NCI-H1417 treated with DMSO at 0.1 percent for 48 hours (cell line): ENCODE data around the gene MT4.

Source experiments
- DNase-seq: peaks from one replicate; lab custom pipeline; 2025; lab: John Stamatoyannopoulos, UW

Gene MT4

DNA sequence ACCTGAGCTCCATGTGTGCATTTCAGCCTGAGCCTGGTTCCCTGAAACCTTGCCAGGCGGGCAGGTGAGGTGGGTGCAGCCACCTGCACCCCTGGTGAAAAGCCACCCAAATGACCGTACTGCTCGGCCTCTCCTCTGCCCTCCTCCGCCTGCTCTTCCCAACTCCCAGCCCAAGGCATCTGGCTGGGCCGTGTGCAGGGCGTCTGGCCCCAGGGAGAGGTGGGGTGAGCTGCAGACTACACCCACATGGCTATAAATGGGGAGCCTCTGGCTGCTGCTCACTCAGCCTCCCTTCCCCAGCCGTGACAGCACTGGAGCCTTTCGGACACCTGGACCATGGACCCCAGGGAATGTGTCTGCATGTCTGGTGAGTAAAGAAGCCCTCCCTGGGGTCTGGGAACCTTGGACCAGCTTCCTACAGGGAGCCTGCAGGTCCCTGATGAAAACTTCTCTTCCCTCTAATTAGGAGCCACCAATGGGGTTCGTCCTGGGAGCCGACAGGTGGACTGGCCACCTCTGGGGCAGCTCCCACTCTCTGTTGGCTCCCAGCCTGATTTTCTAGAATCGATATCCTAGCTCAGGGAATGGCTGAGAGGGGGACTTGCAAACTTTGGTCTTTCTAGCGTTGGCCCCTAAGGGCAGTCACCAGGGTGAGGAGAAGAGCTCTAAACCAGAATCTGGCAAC, at the start of gene MT4:
MT4 (plus strand) TSS at position 281 of the 685 bp plus-strand sequence; CDS start at position 337, 56 bp downstream.
- DNase-seq, result no peak

DNA sequence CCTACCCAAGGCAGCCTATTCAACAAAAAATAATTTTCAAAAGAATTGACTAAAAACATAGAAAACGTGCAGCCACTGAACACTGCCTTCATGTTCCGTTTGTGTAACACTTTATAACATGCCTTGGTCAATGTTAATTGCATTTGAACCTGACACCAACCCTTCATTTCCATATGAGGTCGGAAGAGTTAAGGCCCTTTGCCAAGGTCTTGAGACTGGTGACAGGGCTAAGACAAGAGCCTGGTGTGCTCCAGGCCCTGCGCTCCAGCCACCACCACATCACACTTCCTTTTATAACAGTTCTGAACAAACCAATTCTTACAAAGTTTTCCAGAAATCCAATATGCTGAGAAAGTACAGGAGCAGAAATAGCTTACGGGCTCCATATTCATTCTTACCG, 49.2 kb upstream of the MT4 start:
- no peak for DNase-seq

DNA sequence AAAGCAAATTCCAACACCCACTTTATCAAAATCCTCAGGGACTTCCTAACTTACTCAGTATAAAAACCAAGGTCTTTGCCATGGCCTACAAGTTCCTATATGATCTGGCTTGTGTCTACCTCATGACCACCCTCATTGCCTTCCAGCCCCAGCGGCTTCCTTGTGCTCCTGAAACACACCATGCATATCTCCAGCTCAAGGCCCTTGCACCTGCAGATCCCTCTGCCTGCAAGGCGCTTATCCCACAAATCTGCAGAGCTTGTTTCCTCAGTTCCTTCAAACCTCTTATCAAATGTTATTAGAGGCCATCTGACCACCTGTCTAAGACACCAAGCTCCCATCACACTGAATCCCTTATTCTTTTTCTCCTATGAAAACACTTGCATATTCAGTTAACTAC, 47.7 kb upstream of the MT4 start:
- no peak for DNase-seq

DNA sequence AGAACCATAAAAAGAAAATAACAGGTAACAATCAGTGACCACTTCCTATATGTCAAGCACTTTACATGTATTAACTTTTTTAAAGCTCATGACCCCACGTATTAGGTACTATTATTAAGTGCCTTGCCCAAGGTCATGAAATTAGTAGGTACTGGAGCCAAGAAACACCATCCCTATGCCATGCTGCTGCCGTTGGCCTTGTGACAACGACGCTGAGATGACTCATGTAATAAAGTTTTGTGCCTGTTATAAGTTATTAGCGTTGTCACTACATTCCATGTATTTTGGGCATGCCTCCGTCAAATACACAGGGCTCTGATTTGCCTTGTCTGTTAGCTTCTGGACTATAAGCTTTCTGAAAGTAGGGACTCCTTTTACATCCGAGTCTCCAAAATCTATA, 46.4 kb upstream of the MT4 start:
- DNase-seq, result no peak

DNA sequence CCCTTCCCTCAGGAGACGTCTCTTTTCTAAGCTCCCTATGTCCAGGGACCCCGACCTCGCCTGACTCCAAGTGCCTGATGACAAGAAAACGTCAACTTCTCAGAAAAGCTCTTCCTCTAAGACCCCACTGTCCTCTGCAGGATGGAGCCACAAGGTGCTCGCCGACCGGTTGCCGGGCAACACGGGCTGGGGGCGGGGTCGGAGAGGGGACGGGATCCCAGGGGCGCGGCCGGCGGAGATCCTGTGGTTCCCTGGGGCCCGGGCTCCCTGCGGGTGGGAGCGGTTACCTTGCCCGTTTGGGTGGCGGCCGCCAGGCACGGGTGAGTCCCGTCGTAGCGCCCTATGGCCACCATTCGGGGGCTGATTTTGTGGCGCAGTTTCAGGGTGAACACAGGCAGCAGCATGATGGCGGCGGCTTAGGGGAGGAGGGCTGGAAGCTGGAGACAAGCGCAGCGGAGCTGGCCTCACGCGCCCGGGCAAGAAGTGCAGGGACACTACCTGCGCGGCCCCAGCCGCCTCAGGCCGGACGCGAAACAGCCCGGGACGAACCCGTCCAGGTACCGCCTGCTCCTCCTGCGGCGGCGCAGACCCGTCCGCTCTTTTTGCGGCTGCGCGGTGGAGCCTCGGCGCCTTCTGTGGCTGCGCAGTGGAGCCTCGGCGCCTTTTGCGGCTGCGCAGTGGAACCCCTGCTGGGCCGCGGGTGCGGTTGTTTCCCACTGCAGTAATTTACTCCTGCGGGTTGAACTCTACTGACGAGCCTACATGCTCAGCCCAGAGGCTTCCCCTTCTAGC, 45.2 kb upstream of the MT4 start, which contains the start of gene BBS2:
BBS2 (minus strand) TSS at position 566 of the 792 bp plus-strand sequence; CDS start at position 404, 162 bp downstream.
- peak; percentile 25 for DNase-seq

DNA sequence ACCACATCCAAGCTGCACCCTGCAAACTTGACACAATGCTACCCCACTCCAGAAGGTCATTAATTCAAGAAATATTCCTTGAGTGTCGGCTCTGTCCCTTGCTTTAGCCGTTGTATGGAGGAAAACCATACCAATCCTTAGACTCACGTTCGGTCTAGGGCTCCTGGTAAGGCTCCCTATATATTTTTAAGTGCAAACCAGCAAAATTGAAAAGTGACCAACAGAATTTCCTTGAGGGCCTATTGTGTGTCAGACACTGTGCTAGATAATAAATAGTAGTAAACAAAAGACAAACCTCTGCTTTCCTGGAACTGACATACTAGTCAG, 44.7 kb upstream of the MT4 start:
- DNase-seq, result no peak

DNA sequence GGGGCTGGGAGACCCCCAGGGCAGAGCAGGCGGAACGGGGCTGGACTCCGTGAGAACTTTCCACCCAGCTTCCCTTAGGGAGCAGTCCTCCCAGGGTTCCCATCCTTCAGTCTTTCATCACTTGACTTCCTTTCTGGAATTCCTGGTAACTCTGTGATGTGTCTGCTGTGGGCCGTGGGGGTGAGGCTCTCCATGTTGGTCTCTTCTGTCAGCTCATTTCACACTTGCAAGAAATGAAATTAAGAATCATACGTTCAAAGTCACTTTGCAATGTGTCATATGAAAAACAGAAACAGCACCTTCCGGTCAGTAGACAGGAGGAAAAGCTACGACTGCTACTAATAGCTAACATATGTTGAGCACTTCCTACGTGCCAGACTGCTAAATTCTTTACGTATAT, 39.6 kb upstream of the MT4 start:
- DNase-seq, result no peak

DNA sequence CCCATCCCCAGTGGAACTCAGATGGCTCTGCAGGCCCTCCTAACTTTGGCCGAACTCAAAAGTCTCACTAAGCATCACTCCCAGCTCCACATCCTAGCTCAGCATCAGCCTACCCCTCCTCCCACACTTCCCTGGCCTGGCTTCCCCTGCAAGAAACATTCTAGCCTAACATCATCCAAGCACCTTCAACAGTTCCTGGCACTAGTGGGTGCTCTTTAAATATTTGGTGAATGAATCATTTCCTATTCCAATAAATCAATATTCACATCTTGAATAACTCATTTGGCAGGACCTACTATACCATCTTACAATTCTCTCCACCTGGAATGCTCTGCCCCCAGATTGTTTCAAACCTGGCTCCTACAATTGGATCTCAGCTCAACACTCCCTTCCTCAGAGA, 34.0 kb upstream of the MT4 start:
- DNase-seq, result no peak

DNA sequence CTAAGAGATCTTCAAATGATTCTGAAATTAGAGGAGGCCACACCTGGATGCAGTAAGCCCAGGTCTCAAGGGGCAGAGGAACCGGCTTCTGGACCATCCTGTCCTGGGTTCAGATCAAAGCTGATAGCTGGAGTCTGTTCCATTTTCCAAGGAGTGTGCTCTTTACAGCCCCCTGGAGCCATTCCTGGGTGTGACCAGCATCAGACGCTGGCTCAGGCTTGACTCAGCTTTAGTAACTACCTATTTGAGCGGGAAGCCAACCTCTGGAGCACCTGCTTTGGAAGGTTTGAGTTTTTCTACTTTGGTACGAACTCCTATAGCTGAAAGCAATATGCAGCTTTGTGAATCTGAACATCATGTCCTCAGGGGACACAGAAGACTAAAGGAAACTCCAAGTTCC, 32.2 kb upstream of the MT4 start:
- DNase-seq, result no peak

DNA sequence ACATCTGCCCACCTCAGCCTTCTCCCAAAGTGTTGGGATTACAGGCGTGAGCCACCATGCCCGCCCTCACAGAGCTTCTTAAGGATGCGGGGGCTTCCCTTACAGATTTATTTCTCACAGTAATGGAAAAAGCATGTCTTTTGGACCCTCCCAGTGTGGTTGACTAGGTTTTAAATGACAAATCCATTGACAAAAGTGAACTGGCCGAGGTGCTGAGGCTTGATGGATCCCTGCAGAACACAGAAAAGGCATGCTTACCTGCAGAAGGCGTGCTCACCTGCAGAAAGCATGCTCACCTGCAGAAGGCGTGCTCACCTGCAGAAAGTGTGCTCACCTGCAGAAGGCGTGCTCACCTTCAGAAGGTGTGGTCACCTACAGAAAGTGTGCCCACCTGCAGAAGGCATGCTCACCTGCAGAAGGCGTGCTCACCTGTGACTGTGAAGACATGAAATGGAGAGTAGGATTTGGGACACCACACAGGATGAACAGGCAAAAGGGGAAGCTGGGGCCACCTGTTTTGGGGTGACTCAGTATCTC, 30.0 kb upstream of the MT4 start:
- no peak for DNase-seq

DNA sequence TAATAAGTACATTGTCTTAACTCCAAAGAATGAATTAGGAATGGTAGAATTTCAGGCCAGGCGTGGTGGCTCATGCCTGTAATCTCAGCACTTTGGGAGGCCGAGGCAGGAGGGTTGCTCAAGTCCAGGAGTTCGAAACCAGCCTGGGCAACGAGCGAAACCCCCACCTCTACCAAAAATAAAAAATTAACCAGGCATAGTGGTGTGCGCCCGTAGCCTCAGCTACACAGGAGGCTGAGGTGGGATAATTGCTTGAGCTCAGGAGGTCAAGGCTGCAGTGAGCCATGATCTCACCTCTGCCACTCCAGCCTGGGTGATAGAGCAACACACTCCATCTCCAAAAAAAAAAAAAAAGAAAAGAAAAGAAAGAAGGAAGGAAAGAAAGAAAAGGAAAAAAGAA, 26.5 kb upstream of the MT4 start:
- no peak for DNase-seq

DNA sequence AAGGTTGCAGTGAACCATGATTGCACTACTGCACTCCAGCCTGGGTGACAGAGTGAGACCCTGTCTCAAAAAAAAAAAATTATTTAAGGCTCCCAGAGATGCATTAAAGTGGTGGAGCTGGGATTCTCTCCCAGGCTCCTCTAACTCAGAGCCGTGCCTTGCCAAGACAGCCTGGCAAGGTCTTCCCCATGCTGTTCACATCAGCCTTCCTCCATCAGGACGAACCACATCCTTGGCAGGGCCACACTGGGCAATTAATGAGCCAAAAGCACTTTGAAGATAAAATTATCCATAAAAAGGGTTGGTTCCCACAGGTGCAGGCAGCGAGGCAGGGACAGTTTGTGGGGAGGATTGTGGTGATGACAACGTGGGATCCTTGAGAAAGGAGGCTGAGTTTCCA, 25.2 kb upstream of the MT4 start:
- no peak for DNase-seq

DNA sequence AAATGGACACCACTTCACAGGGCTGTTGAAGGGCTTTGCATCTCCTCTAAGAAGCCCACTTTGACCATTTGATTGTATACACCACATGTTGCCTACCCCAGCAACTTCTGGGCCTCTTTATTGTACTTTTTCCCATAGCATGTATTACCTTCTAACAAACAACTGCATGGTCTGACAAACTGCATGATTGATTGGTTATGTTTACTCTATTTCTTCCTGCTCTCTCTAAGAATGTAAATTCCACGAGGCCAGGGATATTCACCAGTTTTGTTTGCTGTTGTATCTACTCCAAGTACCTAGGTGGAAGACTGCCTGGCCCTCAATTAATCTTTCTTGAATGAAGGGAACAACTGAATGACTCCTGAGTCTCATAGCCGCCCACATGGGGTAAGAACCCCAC, 22.8 kb upstream of the MT4 start:
- no peak for DNase-seq

DNA sequence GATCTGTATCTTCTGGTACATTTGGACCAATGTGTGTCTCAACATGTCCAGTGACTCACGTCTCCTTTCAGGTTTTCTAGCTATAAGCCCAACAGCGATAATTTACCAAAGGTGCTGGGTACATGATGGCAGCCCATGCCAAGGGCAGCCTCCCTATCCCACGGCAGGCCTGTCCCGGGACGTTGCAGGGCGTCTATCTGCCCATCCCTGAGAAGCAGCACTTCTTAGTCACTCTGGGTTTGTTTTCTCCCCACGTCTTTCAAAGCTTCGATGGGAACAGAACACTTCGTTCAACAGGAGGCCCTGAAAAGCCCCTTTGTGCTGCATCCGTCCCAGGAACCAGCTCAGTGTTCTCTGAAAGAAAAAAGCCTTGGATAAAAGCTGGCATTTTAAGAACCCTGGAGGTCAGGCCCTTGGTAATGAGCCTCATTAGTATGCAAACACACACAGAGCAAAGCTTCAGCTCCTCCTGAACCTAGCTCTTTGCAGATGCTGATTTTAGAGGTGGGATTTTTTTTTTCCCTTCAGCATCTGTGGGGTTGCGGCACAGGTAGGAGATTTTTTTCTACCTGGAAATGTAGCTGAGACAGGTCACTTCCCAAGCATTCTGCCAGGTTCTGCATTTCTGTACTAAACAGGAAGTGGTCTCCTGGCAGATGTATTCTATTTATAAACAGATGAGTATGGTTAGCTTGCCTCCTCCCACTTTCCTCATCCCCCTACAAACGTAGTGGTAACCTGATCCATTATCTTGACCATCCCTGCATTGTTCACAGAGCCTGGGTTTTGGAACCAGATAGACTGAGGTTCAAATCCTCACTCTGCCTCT, 17.5 kb upstream of the MT4 start:
- no peak for DNase-seq

DNA sequence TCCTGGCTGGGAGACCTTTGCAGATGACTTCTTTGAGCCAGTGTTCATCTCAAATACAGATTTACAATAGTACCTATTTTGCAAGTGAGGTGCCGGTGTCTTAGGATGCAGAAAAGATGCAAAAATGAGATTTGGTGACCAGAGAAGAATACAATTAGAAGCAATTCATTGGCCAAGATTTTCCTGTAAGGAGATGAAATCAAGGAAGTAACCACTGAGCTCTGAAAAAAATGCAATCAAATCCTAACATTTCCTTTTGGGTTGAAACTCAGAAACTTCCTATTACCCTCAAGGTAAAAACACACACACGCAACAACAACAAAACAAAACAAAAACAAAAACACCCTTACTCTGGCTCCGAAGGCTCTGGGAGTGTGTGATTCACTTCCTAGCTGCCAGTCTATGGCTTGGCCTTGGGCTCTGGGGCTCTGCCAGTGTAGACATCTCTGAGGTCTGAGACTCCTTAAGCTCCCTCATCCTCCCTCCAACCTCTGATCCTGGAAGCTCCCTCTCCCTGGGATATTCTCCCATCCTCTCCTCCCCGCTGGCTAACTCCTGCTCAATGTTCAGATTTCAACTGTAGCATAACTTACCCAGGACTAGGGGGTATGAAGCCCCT, 16.8 kb upstream of the MT4 start:
- no peak for DNase-seq

DNA sequence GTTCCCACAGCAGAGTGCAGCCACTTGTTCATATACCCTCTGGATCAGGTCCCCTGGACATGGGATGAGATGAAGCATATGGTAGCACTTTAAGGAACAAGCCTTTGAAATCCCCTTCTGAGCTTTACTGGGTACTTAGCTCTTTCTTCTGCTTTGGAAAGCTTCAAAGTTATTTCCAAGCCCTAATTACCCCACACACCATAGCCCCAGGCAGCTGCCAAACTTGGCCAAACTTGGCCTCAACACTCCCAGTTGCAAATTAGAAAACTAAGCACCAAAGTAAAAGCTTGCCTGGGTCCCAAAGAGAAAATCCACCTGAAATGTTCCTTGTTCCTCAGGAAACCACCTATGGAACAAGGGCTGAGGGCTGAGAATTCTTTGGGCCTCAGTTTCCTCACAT, 15.7 kb upstream of the MT4 start:
- DNase-seq, result no peak

DNA sequence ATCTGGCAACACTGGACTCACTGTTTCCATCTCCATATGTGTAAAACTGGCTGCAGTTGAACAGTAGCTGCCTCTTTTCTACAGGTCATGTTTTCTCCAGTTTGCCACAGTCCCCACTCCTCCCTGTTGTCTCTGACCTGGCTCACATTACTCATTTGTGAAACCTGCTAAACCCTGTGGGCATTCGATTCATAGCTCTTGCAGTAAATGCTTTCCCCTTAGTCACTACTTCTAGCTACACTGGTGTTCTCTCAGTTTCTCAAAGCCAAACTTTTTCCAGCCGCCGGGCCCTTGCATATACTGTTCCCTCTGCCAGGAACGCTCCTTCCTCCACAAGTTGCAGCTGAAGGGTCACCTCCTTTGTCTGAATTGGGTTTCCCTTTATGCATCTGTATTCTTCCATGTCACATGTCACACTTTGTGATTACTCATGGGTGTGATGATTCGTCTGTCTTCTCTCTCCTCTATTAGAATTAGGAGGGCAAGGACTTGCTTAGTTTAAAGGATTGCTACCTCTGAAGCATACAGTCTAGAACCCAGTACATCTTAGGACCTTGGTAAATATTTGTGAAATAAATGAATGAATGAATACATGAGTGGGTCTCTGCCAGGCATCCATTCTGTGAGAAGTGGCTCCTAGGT, 15.0 kb upstream of the MT4 start:
- DNase-seq, result no peak

DNA sequence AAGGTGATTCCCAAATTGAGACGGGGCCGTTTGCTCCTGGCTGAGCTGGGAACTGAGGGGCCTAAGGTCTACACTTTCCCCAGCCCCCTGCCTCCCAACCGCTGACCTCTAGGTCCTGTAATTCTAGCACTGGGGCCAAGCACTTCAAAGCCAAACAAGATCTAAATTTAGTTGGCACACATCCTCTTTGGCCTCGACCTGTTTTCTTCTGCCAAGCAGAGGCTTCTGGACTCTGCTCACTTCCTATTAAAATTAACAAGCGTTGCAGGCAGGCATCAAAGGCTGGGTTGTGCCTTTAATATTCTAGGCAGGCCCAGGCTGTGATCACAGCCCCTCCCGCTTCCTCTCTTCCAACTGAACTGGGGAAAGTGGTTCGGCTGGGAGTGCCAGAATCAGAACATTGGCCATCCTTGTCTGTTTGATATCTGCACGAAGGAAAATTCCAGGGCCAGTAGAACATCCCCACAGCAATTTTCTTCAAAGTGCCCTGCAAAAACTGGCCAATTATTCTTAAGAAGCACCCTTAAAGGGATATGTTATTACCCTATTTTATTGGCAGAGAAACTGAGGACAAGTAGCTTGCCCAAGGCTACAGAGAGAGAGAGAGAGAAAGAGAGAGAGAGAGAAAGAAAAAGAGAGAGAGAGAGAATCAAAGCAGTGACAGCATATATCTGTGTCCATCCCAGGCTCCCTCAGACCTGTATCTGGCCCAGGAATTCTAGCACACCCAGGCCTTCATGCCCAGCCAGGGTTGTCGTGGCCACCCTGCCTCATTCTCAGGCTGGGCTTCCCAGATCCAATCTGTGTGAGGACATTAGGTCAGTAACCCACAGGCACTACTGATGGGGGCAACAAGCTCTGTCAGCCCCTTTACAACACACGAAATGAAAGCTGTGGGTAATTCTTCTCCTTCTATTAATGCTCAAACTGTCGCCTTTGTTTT, 12.8 kb upstream of the MT4 start:
- no peak for DNase-seq

DNA sequence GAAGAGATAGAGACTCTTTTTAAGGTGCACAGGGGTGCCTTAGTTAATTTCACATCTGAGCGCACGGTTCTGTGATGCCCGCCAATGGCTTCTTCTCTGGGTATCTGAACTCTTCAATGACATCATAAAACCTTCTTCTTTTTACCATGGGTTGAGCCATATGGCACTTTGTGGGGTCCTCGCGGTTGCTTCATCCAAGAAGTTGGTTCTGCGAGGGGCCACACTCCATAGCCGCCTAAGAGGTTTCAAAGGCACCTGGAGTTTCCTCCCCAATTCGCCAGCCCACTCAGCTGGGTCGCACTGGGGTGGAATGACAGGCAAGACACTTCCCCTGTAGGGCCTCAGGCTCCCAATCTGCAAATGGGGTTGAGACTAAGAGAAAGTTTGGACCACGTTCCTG, 10.4 kb upstream of the MT4 start:
- DNase-seq, result no peak

DNA sequence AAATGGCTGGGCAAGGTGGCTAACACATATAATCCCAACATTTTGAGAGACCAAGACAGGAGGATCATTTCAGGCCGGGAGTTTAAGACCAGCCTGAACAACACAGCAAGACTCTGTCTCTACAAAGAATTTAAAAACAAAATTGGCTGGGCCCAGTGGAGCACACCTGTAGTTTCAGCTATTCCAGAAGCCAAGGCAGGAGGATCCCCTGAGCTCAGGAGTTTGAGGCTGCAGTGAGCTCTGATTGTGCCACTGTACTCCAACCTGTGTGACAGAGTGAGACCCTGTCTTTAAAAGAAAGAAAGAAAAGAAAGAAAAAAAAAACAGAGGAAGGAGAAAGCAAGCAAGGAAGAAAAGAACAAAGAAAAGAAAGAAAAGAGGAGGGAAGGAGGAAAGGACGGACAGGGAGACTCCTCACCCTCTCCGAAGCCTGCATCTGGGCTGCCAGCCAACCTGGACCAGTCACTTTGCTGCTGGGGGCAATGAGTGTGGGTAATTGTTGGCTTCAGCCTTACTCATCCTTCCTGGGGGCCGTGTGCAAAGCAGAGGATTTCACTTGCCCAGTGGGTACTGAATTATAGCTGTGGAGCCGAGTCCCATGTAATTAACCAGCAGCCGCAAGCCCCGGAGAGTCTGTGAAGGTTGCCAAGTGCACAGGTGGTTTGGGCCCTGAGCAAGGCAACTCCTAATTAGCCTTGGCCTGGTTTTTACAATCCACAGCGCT, 6.7 kb upstream of the MT4 start:
- DNase-seq, result peak; percentile 7
